WTC11 (cell line): ENCODE results near the gene KXD1.

Source experiments
- ARID4B ChIP-seq: sonication (generic); formaldehyde crosslinking; IDR thresholded peaks from 2 replicates; pipeline ENCODE4 v1.8.0; 2023; ENCODE audit warnings: missing genetic modification reagents, mild to moderate bottlenecking, borderline replicate concordance
- ATF3 ChIP-seq: sonication (generic); formaldehyde crosslinking; conservative IDR thresholded peaks from 2 replicates; pipeline ENCODE4 v1.8.1; 2022; ENCODE audit warnings: mild to moderate bottlenecking, missing genetic modification reagents
- ATF6 ChIP-seq: sonication (generic); formaldehyde crosslinking; IDR thresholded peaks from 2 replicates; pipeline ENCODE4 v1.8.1; 2023; ENCODE audit warnings: mild to moderate bottlenecking, missing genetic modification reagents
- CREB1 ChIP-seq: sonication (generic); formaldehyde crosslinking; IDR thresholded peaks from 2 replicates; pipeline ENCODE4 v1.8.0; 2023; ENCODE audit warnings: mild to moderate bottlenecking, missing genetic modification reagents
- CREM ChIP-seq: sonication (generic); formaldehyde crosslinking; IDR thresholded peaks from 2 replicates; pipeline ENCODE4 v1.8.1; 2022; ENCODE audit warnings: mild to moderate bottlenecking, missing genetic modification reagents, moderate library complexity
- CTCF ChIP-seq: fragments of 200-600 bp; IDR thresholded peaks from 2 replicates; pipeline ENCODE4 v1.8.0; 2022; ENCODE audit warnings: antibody characterized with exemption
- E2F1 ChIP-seq: sonication (generic); formaldehyde crosslinking; IDR thresholded peaks from 2 replicates; pipeline ENCODE4 v1.8.0; 2022; ENCODE audit warnings: mild to moderate bottlenecking, missing genetic modification reagents
- E2F4 ChIP-seq: sonication (generic); formaldehyde crosslinking; IDR thresholded peaks from 2 replicates; pipeline ENCODE4 v1.8.1; 2022; ENCODE audit warnings: low read depth, mild to moderate bottlenecking, moderate library complexity, missing genetic modification reagents, borderline replicate concordance
- GABPB1 ChIP-seq: sonication (generic); formaldehyde crosslinking; IDR thresholded peaks from 2 replicates; pipeline ENCODE4 v1.8.1; 2023; ENCODE audit warnings: mild to moderate bottlenecking, missing genetic modification reagents
- JUN ChIP-seq: sonication (generic); formaldehyde crosslinking; IDR thresholded peaks from 2 replicates; pipeline ENCODE4 v1.8.0; 2023; ENCODE audit warnings: mild to moderate bottlenecking, missing genetic modification reagents
- NFYB ChIP-seq: sonication (generic); formaldehyde crosslinking; conservative IDR thresholded peaks from 2 replicates; pipeline ENCODE4 v1.8.0; 2022; ENCODE audit warnings: low read depth, missing genetic modification reagents
- ZBTB21 ChIP-seq: sonication (generic); formaldehyde crosslinking; IDR thresholded peaks from 2 replicates; pipeline ENCODE4 v1.8.1; 2023; ENCODE audit warnings: mild to moderate bottlenecking, missing genetic modification reagents, borderline replicate concordance
- ZBTB43 ChIP-seq: sonication (generic); formaldehyde crosslinking; IDR thresholded peaks from 2 replicates; pipeline ENCODE4 v1.8.1; 2023; ENCODE audit warnings: mild to moderate bottlenecking, missing genetic modification reagents
- ZNF138 ChIP-seq: sonication (generic); formaldehyde crosslinking; conservative IDR thresholded peaks from 2 replicates; pipeline ENCODE4 v1.8.1; 2022; ENCODE audit warnings: mild to moderate bottlenecking, moderate library complexity, missing genetic modification reagents

- no peak for TF ChIP-seq CTCF
- no peak for TF ChIP-seq JUN (CRISPR knock-in tag)
- no peak for TF ChIP-seq ZNF138 (CRISPR knock-in tag)
- no peak for TF ChIP-seq ATF6 (CRISPR knock-in tag)
- TF ChIP-seq ZBTB43 = no peak
- TF ChIP-seq CREM (CRISPR knock-in tag) = no peak
- TF ChIP-seq CREB1 = no peak
- no peak for TF ChIP-seq NFYB
- TF ChIP-seq GABPB1 (CRISPR knock-in tag) = no peak
- no peak for TF ChIP-seq ARID4B (CRISPR knock-in tag)
- TF ChIP-seq ZBTB21 = no peak
- TF ChIP-seq ATF3 (CRISPR knock-in tag) = no peak
- TF ChIP-seq E2F1 = no peak
- TF ChIP-seq E2F4 = no peak
These were observed 10.7 kb downstream of the KXD1 start for GRCh38 chr19:18568367-18568766.
